ENCODE results near the gene THAP9.

The THAP9 gene

GRCh38 chr4:82969414-82969813 lies 68.9 kb downstream of the THAP9 start:
- DNase-seq: no peak

Data from NCI-H1436 (cell line).